Activated naive CD8-positive, alpha-beta T cell treated with anti-CD3 and anti-CD28 coated beads, Interleukin-2, amount 50 U/mL, for 24 hours (primary cell): ENCODE data around the gene PROKR1.
"Not testable (repeated sequence)": the region's sequence is repeated elsewhere in the genome, so short reads cannot be mapped to it uniquely, and the experiment has no call there.

ENCODE experiments used
- ATAC-seq: fragments of 150-1000 bp; cut with Tn5 transposase; one replicate; pipeline ENCODE4 v1.10.0; 2021
- DNase-seq: peaks from one replicate; pipeline ENCODE4 v3.0.0; 2021
- H3K27ac Mint-ChIP-seq: one replicate; pipeline ENCODE4 v1.8.0; 2021; ENCODE audit warnings: mild to moderate bottlenecking, mixed read lengths
- H3K27me3 Mint-ChIP-seq: one replicate; pipeline ENCODE4 v1.8.0; 2021; ENCODE audit warnings: mixed read lengths
- H3K36me3 Mint-ChIP-seq: one replicate; pipeline ENCODE4 v1.8.0; 2021; ENCODE audit warnings: low read depth, mixed read lengths
- H3K4me1 Mint-ChIP-seq: one replicate; pipeline ENCODE4 v1.8.0; 2021; ENCODE audit warnings: mixed read lengths
- H3K4me3 Mint-ChIP-seq: one replicate; pipeline ENCODE4 v1.8.0; 2021; ENCODE audit warnings: mild to moderate bottlenecking, moderate library complexity, mixed read lengths
- H3K9me3 Mint-ChIP-seq: one replicate; pipeline ENCODE4 v1.8.0; 2021; ENCODE audit warnings: mixed read lengths

The PROKR1 gene

GRCh38 chr2:68671961-68672360 lies 28.6 kb downstream of the PROKR1 start:
- H3K27ac Mint-ChIP-seq = no peak overlapping the region
- H3K4me1 Mint-ChIP-seq = no peaks in the 10 kb centered on the region
- no peak overlapping the region for H3K4me3 Mint-ChIP-seq
- H3K36me3 Mint-ChIP-seq = peaks cover 7% of the 10 kb centered on the region
- ATAC-seq (no peak), DNase-seq (no peak)
- peaks cover 28% of the 10 kb centered on the region for H3K9me3 Mint-ChIP-seq
- H3K27me3 Mint-ChIP-seq = peaks cover 29% of the 10 kb centered on the region

DNA sequence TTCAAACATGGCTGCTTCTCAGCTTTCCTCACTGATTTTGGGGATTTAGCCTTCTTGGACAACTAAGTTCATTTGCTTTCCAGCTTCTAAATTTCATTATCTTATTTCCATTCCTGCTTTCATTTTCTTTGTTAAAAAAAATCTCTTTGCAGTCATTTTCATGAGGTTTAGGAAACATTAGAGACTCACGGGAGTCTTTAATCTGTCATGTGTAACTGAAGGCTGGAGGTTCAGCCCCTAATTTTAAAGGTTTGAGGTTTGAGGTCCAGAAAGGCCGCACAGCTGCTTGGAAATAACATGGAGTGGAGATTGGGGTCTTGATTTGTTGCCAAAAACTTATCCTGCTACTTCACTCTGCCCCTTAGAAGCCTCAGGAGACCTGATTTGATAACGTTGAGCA lies 30.3 kb downstream of the PROKR1 start:
- no peak for ATAC-seq
- Mint-ChIP-seq H3K27me3 (peaks cover 28% of the 10 kb centered on the region), H3K4me1 (no peaks in the 10 kb centered on the region), H3K36me3 (peaks cover 7% of the 10 kb centered on the region), H3K9me3 (peaks cover 18% of the 10 kb centered on the region), H3K4me3 (no peak overlapping the region), H3K27ac (no peak overlapping the region)
- no peak for DNase-seq

DNA sequence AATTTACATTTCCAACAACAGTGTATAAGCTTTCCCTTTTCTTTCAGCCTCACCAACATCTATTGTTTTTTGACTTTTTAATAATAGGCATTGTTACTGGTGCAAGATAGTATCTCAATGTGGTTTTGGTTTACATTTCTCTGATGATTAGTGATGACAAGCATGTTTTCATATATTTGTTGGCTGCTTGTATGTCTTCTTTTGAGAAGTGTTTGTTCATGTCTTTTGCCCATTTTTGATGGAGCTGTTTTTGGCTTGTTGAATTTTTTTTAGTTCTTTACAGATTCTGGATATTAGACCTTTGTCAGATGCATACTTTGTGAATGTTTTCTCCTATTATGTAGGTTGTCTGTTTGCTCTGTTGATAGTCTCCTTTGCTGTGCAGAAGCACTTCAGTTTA lies 32.1 kb downstream of the PROKR1 start:
- ATAC-seq (no peak), DNase-seq (no peak)

GRCh38 chr2:68677837-68678236 lies 34.5 kb downstream of the PROKR1 start:
- Mint-ChIP-seq H3K9me3 (peaks cover 18% of the 10 kb centered on the region), H3K27me3 (peaks cover 21% of the 10 kb centered on the region)
- not testable (repeated sequence) for H3K4me3 Mint-ChIP-seq, H3K27ac Mint-ChIP-seq, ATAC-seq, DNase-seq, H3K4me1 Mint-ChIP-seq, H3K36me3 Mint-ChIP-seq

More for the DNA sequence above, 32.1 kb downstream of the PROKR1 start:
- peaks cover 9% of the 10 kb centered on the region for H3K36me3 Mint-ChIP-seq
- peaks cover 18% of the 10 kb centered on the region for H3K9me3 Mint-ChIP-seq
- no peak overlapping the region for H3K4me3 Mint-ChIP-seq
- H3K27me3 Mint-ChIP-seq = peaks cover 19% of the 10 kb centered on the region
- H3K4me1 Mint-ChIP-seq = no peaks in the 10 kb centered on the region
- H3K27ac Mint-ChIP-seq = no peak overlapping the region

- Mint-ChIP-seq H3K27me3 (peaks cover 14% of the 10 kb centered on the region), H3K9me3 (peaks cover 18% of the 10 kb centered on the region), H3K4me3 (peak overlapping the region; percentile 72), H3K27ac (peak overlapping the region; percentile 42)
- not testable (repeated sequence) for ATAC-seq, H3K4me1 Mint-ChIP-seq, DNase-seq, H3K36me3 Mint-ChIP-seq
These were observed 36.0 kb downstream of the PROKR1 start for GRCh38 chr2:68679166-68679916.

DNA sequence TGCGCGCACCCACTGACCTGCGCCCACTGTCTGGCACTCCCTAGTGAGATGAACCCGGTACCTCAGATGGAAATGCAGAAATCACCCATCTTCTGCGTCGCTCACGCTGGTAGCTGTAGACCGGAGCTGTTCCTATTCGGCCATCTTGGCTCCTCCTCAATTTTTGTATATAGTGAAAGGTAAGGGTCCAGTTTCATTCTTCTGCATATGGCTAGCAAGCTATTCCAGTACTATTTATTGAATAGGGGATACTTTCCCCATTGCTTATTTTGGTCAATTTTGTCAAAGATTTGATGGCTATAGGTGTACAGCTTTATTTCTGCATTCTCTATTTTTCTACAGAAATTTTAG lies 36.5 kb downstream of the PROKR1 start:
- DNase-seq, H3K36me3 Mint-ChIP-seq, ATAC-seq, H3K4me1 Mint-ChIP-seq: not testable (repeated sequence)
- H3K27ac Mint-ChIP-seq = peak overlapping the region; percentile 42
- peak overlapping the region; percentile 72 for H3K4me3 Mint-ChIP-seq
- H3K9me3 Mint-ChIP-seq = peaks cover 14% of the 10 kb centered on the region
- peaks cover 11% of the 10 kb centered on the region for H3K27me3 Mint-ChIP-seq

DNA sequence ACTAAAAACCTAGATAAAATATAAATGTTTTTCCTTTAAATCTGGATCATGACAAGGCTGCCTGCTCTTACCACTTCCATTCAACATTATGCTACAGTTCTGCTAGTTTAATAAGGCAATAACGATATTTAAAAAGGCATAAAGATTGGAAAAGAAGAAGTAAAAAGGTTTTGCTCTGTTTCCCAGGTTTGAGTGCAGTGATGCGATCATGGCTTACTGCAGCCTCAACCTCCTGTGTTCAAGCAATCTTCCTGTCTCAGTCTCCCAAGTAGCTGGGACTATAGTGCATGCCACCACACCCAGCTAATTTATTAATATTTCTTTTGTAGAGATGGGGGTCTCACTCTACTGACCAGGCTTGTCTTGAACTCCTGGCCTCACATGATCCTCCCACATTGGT lies 40.8 kb downstream of the PROKR1 start:
- H3K9me3 Mint-ChIP-seq = peaks cover 4% of the 10 kb centered on the region
- H3K27ac Mint-ChIP-seq = no peak overlapping the region
- DNase-seq (no peak), ATAC-seq (no peak)
- peaks cover 5% of the 10 kb centered on the region for H3K27me3 Mint-ChIP-seq
- no peak overlapping the region for H3K4me3 Mint-ChIP-seq
- peaks cover 16% of the 10 kb centered on the region for H3K4me1 Mint-ChIP-seq
- H3K36me3 Mint-ChIP-seq = no peaks in the 10 kb centered on the region

DNA sequence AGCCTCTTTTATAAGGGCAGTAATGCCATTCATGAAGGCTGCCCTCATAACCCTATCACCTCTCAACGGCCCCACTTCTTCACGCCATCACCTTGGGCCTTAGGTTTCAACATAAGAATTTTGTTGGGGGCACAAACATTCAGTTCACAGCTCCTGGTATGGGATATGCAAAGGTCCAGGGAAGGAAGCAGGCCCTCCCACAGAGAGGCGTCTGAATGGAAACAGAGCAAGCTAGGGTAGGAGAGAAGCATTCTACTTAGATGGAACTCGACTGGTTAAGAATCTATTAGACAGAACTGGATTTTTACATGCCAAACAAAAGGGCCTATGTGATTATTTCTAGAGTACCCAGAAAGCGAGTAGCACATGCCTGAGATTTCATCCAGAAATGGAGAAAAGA lies 42.8 kb downstream of the PROKR1 start:
- no peaks in the 10 kb centered on the region for H3K9me3 Mint-ChIP-seq
- DNase-seq (no peak), ATAC-seq (no peak)
- H3K27me3 Mint-ChIP-seq = peaks cover 3% of the 10 kb centered on the region
- H3K4me3 Mint-ChIP-seq = no peak overlapping the region
- H3K36me3 Mint-ChIP-seq = no peaks in the 10 kb centered on the region
- no peak overlapping the region for H3K27ac Mint-ChIP-seq
- peaks cover 33% of the 10 kb centered on the region for H3K4me1 Mint-ChIP-seq

- Mint-ChIP-seq H3K9me3 (no peaks in the 10 kb centered on the region), H3K27me3 (peaks cover 6% of the 10 kb centered on the region), H3K4me3 (no peak overlapping the region), H3K36me3 (no peaks in the 10 kb centered on the region), H3K27ac (no peak overlapping the region), H3K4me1 (peaks cover 37% of the 10 kb centered on the region)
- DNase-seq (no peak), ATAC-seq (no peak)
These were observed 43.6 kb downstream of the PROKR1 start for GRCh38 chr2:68687018-68687417.

GRCh38 chr2:68689553-68690537 lies 46.5 kb downstream of the PROKR1 start:
- DNase-seq (peak; percentile 25), ATAC-seq (peak; percentile 93)
- peaks cover 35% of the 10 kb centered on the region for H3K4me1 Mint-ChIP-seq
- H3K9me3 Mint-ChIP-seq = no peaks in the 10 kb centered on the region
- peak overlapping the region; percentile 96 for H3K27ac Mint-ChIP-seq
- H3K4me3 Mint-ChIP-seq = peak overlapping the region; percentile 59
- H3K27me3 Mint-ChIP-seq = peaks cover 3% of the 10 kb centered on the region
- H3K36me3 Mint-ChIP-seq = no peaks in the 10 kb centered on the region

DNA sequence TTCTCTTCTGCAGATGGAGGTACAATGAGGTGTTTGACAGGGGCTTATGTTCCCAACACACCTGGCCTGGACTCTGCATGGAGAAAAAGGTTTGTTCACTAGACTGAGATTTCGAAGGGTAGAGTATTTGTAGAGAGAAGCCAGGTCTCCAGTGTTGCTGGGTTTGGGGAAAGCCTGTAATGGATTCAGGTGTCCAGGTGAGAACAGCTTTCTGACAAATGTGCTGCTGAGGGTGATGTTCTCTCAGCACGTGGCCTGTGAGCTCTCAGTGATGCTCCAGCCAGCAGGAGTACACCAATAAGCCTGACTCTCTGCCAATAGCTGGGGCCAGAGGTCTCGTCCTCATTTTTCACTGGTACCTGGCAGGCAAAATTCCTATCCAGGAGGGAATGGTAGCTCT lies 47.5 kb downstream of the PROKR1 start:
- Mint-ChIP-seq H3K27ac (peak overlapping the region; percentile 96), H3K4me3 (no peak overlapping the region), H3K9me3 (no peaks in the 10 kb centered on the region), H3K27me3 (peaks cover 3% of the 10 kb centered on the region), H3K36me3 (no peaks in the 10 kb centered on the region), H3K4me1 (peaks cover 35% of the 10 kb centered on the region)
- DNase-seq = no peak
- no peak for ATAC-seq

DNA sequence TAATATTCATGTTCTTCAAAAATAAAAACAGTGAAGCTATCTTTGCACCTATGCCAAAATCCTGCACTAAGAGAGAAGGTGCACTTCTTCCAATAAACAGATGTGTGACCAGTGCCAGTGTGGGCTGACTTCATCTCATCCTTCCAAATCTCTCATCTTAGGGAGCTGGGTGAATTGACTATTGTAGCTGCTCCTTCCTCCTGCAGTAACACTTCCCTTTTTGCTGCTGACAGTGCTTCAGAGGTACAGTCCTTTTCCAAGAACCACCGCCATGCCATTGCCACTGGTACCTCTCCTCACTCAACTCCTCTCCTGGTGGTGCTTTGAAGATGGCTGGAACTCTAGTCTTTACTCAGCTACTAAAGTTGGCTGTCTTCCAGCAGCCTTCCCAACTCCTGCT lies 49.1 kb downstream of the PROKR1 start:
- DNase-seq = no peak
- Mint-ChIP-seq H3K27ac (no peak overlapping the region), H3K9me3 (no peaks in the 10 kb centered on the region), H3K36me3 (no peaks in the 10 kb centered on the region), H3K4me1 (peaks cover 35% of the 10 kb centered on the region), H3K27me3 (peaks cover 3% of the 10 kb centered on the region), H3K4me3 (no peak overlapping the region)
- ATAC-seq = no peak

DNA sequence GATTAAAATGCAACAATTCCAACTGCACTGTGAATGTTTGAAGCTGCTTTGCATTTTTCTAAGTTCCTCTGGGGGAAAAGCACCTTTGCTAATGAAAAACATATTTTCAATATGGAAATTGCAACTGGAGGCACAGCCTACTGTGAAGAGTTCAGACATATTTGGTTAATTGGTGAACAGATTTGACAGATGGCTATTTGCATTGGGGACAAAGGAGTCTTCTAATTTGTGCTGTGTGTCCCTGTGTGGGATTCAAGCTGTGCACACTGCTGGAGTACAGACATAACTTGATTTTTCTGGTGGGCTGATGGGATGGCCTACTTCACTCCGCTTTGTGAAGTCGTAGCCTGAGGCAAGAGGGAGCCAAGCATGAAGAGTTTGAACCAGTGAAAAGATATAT lies 50.6 kb downstream of the PROKR1 start:
- Mint-ChIP-seq H3K27ac (no peak overlapping the region), H3K4me3 (no peak overlapping the region), H3K9me3 (no peaks in the 10 kb centered on the region), H3K4me1 (peaks cover 24% of the 10 kb centered on the region), H3K36me3 (no peaks in the 10 kb centered on the region), H3K27me3 (peaks cover 3% of the 10 kb centered on the region)
- ATAC-seq (no peak), DNase-seq (no peak)

- Mint-ChIP-seq H3K27ac (no peak overlapping the region), H3K4me1 (peaks cover 4% of the 10 kb centered on the region), H3K4me3 (no peak overlapping the region), H3K36me3 (no peaks in the 10 kb centered on the region), H3K9me3 (peaks cover 12% of the 10 kb centered on the region), H3K27me3 (peaks cover 3% of the 10 kb centered on the region)
- no peak for ATAC-seq
- DNase-seq = no peak
These were observed 52.6 kb downstream of the PROKR1 start for GRCh38 chr2:68695971-68696370.

GRCh38 chr2:68696554-68696953 lies 53.2 kb downstream of the PROKR1 start:
- ATAC-seq (no peak), DNase-seq (no peak)
- no peak overlapping the region for H3K27ac Mint-ChIP-seq
- peaks cover 12% of the 10 kb centered on the region for H3K9me3 Mint-ChIP-seq
- H3K4me3 Mint-ChIP-seq = no peak overlapping the region
- H3K4me1 Mint-ChIP-seq = peaks cover 3% of the 10 kb centered on the region
- H3K27me3 Mint-ChIP-seq = peaks cover 3% of the 10 kb centered on the region
- H3K36me3 Mint-ChIP-seq = no peaks in the 10 kb centered on the region
